Measurements from ENCODE around the gene FBLN1. TPM values are rescaled to one million over a fixed set of nuclear protein-coding genes. Genes with fewer than 3 reads are reported as not detected.

Gene FBLN1, protein sequence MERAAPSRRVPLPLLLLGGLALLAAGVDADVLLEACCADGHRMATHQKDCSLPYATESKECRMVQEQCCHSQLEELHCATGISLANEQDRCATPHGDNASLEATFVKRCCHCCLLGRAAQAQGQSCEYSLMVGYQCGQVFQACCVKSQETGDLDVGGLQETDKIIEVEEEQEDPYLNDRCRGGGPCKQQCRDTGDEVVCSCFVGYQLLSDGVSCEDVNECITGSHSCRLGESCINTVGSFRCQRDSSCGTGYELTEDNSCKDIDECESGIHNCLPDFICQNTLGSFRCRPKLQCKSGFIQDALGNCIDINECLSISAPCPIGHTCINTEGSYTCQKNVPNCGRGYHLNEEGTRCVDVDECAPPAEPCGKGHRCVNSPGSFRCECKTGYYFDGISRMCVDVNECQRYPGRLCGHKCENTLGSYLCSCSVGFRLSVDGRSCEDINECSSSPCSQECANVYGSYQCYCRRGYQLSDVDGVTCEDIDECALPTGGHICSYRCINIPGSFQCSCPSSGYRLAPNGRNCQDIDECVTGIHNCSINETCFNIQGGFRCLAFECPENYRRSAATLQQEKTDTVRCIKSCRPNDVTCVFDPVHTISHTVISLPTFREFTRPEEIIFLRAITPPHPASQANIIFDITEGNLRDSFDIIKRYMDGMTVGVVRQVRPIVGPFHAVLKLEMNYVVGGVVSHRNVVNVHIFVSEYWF
- 9.7 and 34.1 TPM in 2 replicates for total RNA-seq

DNA sequence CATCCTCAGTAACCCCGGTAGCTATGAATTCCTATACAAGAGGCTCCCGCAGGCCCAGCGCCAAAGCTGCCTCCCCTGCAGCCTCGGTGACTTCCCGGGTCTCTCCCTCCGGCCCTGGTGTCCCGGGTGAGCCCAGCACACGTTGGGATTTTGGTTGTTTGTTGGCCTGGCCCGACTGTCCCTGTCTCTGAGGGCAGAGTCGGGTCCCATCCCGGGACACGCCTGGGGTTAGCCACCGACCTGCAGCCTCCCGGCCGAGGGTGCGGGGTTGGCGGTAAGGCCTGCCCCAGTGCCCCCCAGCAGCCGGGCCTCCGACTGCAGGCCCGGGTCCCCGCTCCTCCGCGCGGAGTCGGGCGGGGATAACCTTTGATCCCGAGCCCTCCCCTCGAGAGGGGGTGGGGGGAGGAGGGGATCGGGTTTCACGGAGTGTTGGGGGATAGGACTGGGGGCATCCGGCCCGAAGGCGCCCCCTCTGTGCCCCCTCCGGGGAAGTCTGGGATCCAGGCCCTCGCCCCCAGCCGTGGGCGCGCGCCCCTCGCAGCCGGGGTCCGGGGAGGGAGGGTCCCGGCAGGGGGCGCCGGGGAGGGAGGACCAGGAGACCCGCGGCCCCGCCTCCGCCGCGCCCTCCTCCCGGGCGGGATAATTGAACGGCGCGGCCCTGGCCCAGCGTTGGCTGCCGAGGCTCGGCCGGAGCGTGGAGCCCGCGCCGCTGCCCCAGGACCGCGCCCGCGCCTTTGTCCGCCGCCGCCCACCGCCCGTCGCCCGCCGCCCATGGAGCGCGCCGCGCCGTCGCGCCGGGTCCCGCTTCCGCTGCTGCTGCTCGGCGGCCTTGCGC is at the start of gene FBLN1:
FBLN1 (plus strand) TSS at position 669 of the 835 bp plus-strand sequence; CDS start at position 772, 103 bp downstream.

Other genes with a start within 250 kb of the FBLN1 start
- gene UPK3A, start 217.9 kb upstream of the FBLN1 start, total RNA-seq: not detected in 2 replicates
- 9.4 and 19.8 TPM in 2 replicates for gene FAM118A, start 192.9 kb upstream of the FBLN1 start, total RNA-seq
- gene SMC1B, start 89.3 kb upstream of the FBLN1 start, total RNA-seq: not detected in 2 replicates
- 0.32 TPM in 1 of 2 replicates, not detected in the other for gene RIBC2, start 89.2 kb upstream of the FBLN1 start, total RNA-seq
- 75.3 and 78.4 TPM in 2 replicates for gene ATXN10, start 169.0 kb downstream of the FBLN1 start, total RNA-seq

All from cardiac atrium fibroblast (primary cell).